ENCODE data around the gene PADI4.
"Not testable (repeated sequence)": the region's sequence is repeated elsewhere in the genome, so short reads cannot be mapped to it uniquely, and the experiment has no call there.

The PADI4 gene

GRCh38 chr1:17403081-17403480, 95.1 kb downstream of the PADI4 start:
- Histone ChIP-seq H3K4me1 (ENCODE audit: control insufficient read depth, insufficient read depth, low read length, poor library complexity, severe bottlenecking) (no peaks in the 10 kb centered on the region), H3K4me3 (ENCODE audit: insufficient read depth, low read depth, low read length, poor library complexity, severe bottlenecking) (no peak overlapping the region), H3K27me3 (replicated peaks; ENCODE audit: control insufficient read depth, insufficient read depth, low read length, poor library complexity, severe bottlenecking) (no peaks in the 10 kb centered on the region), H3K36me3 (ENCODE audit: control insufficient read depth, insufficient read depth, low read length) (peaks cover 3% of the 10 kb centered on the region), H3K9me3 (ENCODE audit: control insufficient read depth, low read length) (no peaks in the 10 kb centered on the region), H3K27ac (ENCODE audit: insufficient read depth, low read length, poor library complexity, severe bottlenecking) (no peak overlapping the region)
- no peak for DNase-seq

- Histone ChIP-seq H3K4me3 (ENCODE audit: insufficient read depth, low read depth, low read length, poor library complexity, severe bottlenecking) (no peak overlapping the region), H3K36me3 (ENCODE audit: control insufficient read depth, insufficient read depth, low read length) (peaks cover 14% of the 10 kb centered on the region), H3K9me3 (ENCODE audit: control insufficient read depth, low read length) (no peaks in the 10 kb centered on the region), H3K27me3 (replicated peaks; ENCODE audit: control insufficient read depth, insufficient read depth, low read length, poor library complexity, severe bottlenecking) (no peaks in the 10 kb centered on the region), H3K27ac (ENCODE audit: insufficient read depth, low read length, poor library complexity, severe bottlenecking) (no peak overlapping the region), H3K4me1 (ENCODE audit: control insufficient read depth, insufficient read depth, low read length, poor library complexity, severe bottlenecking) (no peaks in the 10 kb centered on the region)
- no peak for DNase-seq
Observed at GRCh38 chr1:17404034-17404684, 96.2 kb downstream of the PADI4 start.

- Histone ChIP-seq H3K36me3 (ENCODE audit: control insufficient read depth, insufficient read depth, low read length) (peaks cover 21% of the 10 kb centered on the region), H3K4me3 (ENCODE audit: insufficient read depth, low read depth, low read length, poor library complexity, severe bottlenecking) (no peak overlapping the region), H3K9me3 (ENCODE audit: control insufficient read depth, low read length) (no peaks in the 10 kb centered on the region), H3K27me3 (replicated peaks; ENCODE audit: control insufficient read depth, insufficient read depth, low read length, poor library complexity, severe bottlenecking) (no peaks in the 10 kb centered on the region), H3K4me1 (ENCODE audit: control insufficient read depth, insufficient read depth, low read length, poor library complexity, severe bottlenecking) (no peaks in the 10 kb centered on the region), H3K27ac (ENCODE audit: insufficient read depth, low read length, poor library complexity, severe bottlenecking) (no peak overlapping the region)
- no peak for DNase-seq
Observed at GRCh38 chr1:17404820-17405219, 96.8 kb downstream of the PADI4 start.

DNA sequence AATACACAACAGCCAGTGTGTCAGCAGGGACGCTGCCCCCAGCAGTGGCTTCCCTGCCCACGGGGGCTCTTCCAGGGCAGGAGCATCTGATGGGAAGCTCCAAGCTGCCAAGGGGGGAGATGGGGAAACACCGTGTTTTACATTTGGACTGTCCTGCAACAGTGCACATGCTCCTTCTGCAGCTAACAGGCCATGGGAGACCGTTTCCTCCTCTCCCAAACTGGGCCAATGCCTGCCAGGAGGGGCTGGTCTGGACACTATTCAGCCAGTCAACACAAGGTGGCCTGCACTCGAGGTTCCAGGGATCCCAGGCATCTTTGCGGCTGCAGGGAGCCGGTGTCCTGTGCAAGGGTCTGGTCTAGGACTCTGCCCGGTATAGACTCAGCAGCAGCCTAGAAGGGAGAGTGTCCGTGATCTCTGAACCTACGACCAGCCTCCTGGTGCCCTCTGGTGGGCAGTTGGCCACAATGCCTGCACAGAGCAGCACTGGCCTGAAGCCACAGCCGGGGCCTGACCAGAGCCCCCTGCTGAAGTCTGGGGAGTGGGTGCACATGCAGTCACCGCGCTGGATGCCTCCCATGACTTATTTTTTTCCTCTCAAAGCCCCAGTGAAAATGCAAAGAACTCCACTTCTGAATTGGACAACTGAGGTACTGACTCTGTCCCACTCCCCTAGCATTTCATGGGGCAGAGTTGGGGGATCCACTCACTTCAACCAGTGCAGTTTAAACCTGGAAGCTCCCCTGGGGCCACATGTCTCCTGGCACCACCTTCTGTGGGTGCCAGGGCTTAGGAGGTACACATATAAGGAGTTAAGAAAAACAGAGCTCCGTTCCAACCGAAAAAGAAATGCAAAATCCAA, 98.1 kb downstream of the PADI4 start:
- H3K9me3 ChIP-seq (ENCODE audit: control insufficient read depth, low read length): no peaks in the 10 kb centered on the region
- no peak overlapping the region for H3K4me3 ChIP-seq (ENCODE audit: insufficient read depth, low read depth, low read length, poor library complexity, severe bottlenecking)
- DNase-seq: no peak
- no peaks in the 10 kb centered on the region for H3K4me1 ChIP-seq (ENCODE audit: control insufficient read depth, insufficient read depth, low read length, poor library complexity, severe bottlenecking)
- peaks cover 32% of the 10 kb centered on the region for H3K36me3 ChIP-seq (ENCODE audit: control insufficient read depth, insufficient read depth, low read length)
- no peak overlapping the region for H3K27ac ChIP-seq (ENCODE audit: insufficient read depth, low read length, poor library complexity, severe bottlenecking)
- H3K27me3 ChIP-seq (replicated peaks; ENCODE audit: control insufficient read depth, insufficient read depth, low read length, poor library complexity, severe bottlenecking): no peaks in the 10 kb centered on the region

DNA sequence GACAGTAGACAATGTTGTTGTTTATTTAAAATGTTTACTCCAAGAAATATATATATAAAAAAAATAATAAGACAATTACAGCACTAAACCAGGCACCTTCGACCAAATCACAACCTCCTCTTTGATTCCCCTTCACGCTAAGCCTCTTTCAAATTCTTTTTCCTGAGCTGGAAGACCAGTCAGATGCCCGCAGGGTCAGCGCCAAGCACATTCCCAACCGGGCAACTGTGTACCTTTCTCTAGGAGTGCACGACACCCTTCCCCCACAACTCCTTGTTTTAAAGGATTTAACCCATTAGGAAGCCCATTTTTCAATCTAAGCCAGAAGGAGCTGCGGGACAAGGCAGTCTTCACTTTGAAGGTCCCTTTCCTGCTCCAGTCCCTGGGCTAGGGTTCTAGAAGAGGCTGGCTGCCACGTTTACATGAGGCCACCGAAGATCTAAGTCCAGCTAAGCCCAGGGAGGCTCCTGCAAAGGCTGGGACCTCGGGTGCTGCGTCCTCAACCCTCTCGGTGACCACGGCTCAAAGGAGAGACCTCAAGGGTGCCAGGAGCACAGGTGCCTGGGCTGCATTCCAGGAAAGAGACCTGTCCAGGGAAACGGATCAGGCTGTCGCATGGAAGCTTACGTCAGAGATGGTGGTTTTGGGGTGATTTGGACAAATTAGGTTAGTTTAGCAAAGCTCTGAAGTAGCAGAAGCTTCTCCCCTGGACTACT, 98.9 kb downstream of the PADI4 start:
- not testable (repeated sequence) for H3K4me3 ChIP-seq (ENCODE audit: insufficient read depth, low read depth, low read length, poor library complexity, severe bottlenecking); DNase-seq
- peaks cover 38% of the 10 kb centered on the region for H3K36me3 ChIP-seq (ENCODE audit: control insufficient read depth, insufficient read depth, low read length)

GRCh38 chr1:17407786-17408514, 100.0 kb downstream of the PADI4 start:
- not testable (repeated sequence) for H3K9me3 ChIP-seq (ENCODE audit: control insufficient read depth, low read length); H3K27ac ChIP-seq (ENCODE audit: insufficient read depth, low read length, poor library complexity, severe bottlenecking); H3K27me3 ChIP-seq (replicated peaks; ENCODE audit: control insufficient read depth, insufficient read depth, low read length, poor library complexity, severe bottlenecking); H3K4me3 ChIP-seq (ENCODE audit: insufficient read depth, low read depth, low read length, poor library complexity, severe bottlenecking); H3K4me1 ChIP-seq (ENCODE audit: control insufficient read depth, insufficient read depth, low read length, poor library complexity, severe bottlenecking); DNase-seq
- H3K36me3 ChIP-seq (ENCODE audit: control insufficient read depth, insufficient read depth, low read length): peaks cover 48% of the 10 kb centered on the region

More for the DNA sequence above, 98.9 kb downstream of the PADI4 start:
- not testable (repeated sequence) for H3K4me1 ChIP-seq (ENCODE audit: control insufficient read depth, insufficient read depth, low read length, poor library complexity, severe bottlenecking); H3K9me3 ChIP-seq (ENCODE audit: control insufficient read depth, low read length); H3K27me3 ChIP-seq (replicated peaks; ENCODE audit: control insufficient read depth, insufficient read depth, low read length, poor library complexity, severe bottlenecking); H3K27ac ChIP-seq (ENCODE audit: insufficient read depth, low read length, poor library complexity, severe bottlenecking)

DNA sequence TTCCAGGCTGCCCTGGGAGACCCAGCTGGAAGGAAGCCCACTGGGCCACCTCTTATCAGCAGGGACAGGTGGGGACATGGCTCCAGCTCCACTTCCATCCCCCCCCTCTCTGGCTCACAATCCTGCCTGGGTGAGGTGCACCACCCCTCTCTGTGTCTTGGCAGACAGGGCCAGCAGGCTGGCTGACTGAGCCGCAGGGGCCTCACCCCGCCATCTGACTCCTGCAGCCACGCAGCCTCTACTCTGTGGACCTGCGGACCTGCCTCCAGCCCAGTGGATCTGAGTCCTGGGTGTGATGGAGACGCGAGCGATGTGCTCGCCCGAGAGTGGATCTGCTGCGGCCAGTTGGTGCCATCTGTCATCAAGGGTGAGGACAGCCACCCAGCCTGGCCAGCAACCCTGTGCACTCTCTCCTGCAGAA, 101.4 kb downstream of the PADI4 start:
- Histone ChIP-seq H3K4me1 (ENCODE audit: control insufficient read depth, insufficient read depth, low read length, poor library complexity, severe bottlenecking) (no peaks in the 10 kb centered on the region), H3K27me3 (replicated peaks; ENCODE audit: control insufficient read depth, insufficient read depth, low read length, poor library complexity, severe bottlenecking) (no peaks in the 10 kb centered on the region), H3K9me3 (ENCODE audit: control insufficient read depth, low read length) (no peaks in the 10 kb centered on the region), H3K4me3 (ENCODE audit: insufficient read depth, low read depth, low read length, poor library complexity, severe bottlenecking) (no peak overlapping the region), H3K36me3 (ENCODE audit: control insufficient read depth, insufficient read depth, low read length) (peaks cover 62% of the 10 kb centered on the region), H3K27ac (ENCODE audit: insufficient read depth, low read length, poor library complexity, severe bottlenecking) (no peak overlapping the region)
- no peak for DNase-seq

DNA sequence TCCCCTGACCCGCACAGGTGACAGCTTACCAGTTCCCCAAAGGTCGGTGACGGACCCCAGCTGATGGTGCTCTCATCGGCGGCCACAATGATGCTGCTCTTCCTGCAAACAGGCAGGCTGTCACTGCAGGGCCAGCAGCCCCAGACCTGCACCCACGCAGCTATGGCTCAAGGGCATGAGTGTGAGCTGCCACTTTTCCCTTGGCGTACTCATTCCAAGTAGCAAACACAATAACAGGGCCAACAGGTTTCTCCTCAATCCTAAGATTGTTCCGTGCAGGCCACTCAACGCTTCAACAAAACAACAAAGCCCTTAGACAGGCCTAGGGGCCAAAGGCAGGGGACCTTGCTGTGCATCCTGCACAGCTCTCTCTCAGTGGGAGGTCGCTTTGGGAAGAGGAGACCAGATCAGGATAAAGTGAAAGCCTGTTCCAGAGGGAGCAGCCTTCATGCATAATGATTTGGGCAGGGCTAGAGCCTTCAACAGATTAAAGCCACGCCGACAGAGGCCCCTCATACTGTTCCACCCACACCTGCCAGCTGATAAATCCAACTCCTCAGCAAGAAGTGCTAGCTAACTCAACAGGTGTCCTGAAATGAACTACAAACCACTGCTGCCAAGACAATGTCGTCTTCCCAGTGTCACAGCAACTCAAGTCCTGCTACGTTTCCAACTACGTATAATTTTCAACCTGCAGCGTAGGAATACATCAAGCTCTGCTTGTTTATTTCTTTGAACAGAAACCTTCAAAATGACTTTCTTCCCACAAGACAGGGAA, 104.3 kb downstream of the PADI4 start:
- DNase-seq: no peak
- no peak overlapping the region for H3K27ac ChIP-seq (ENCODE audit: insufficient read depth, low read length, poor library complexity, severe bottlenecking)
- no peaks in the 10 kb centered on the region for H3K4me1 ChIP-seq (ENCODE audit: control insufficient read depth, insufficient read depth, low read length, poor library complexity, severe bottlenecking)
- peaks cover 89% of the 10 kb centered on the region for H3K36me3 ChIP-seq (ENCODE audit: control insufficient read depth, insufficient read depth, low read length)
- H3K9me3 ChIP-seq (ENCODE audit: control insufficient read depth, low read length): no peaks in the 10 kb centered on the region
- no peaks in the 10 kb centered on the region for H3K27me3 ChIP-seq (replicated peaks; ENCODE audit: control insufficient read depth, insufficient read depth, low read length, poor library complexity, severe bottlenecking)
- H3K4me3 ChIP-seq (ENCODE audit: insufficient read depth, low read depth, low read length, poor library complexity, severe bottlenecking): no peak overlapping the region
